ENCODE results near the gene TRPM8. TPM values are rescaled to one million over a fixed set of nuclear protein-coding genes. Genes with fewer than 3 reads are reported as not detected.

The TRPM8 gene
- total and polyA plus RNA-seq, 2 donors from 2014 or later = 2.5 TPM; not detected in 1

DNA sequence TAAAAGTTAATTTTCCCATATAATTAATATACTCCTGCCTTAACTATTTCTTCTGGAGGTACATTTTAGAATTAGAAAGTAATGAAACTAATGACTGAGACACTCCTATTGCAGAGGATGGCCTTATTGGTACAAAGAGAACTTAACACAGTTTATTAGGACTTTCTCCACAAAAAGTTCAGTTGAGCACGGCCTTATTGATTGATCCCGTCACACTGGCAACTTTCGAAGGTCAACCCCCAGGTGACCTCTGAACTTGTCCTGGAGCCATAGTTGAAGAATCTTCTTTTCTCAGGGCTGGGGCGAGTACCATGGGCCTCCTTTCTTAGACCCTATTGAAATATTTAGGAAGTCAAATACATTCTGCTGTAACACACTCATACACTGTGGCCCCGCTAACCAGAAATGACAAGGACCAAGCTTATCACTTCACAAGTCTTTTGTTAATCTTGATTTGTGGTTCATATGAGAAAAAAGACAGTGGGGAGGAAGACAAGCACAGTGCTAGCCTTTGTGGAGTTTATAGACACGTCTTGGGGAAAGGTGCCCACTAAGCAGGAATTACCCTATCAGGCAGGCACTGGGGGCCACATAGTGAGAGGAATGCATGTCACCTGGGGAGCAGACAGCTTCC, 144.6 kb downstream of the TRPM8 start:
- Histone ChIP-seq H3K4me3 (ENCODE audit: low read length in 3 of 3) (no peak overlapping the region), H3K4me1 (ENCODE audit: control insufficient read depth in 2 of 3, insufficient read depth in 2 of 3, low read depth in 1 of 3, low read length in 3 of 3) (no peaks in the 10 kb centered on the region), H3K36me3 (ENCODE audit: control insufficient read depth in 2 of 3, insufficient read depth in 3 of 3, low read length in 3 of 3) (no peaks in the 10 kb centered on the region), H3K27ac (ENCODE audit: low read depth in 2 of 2, low read length in 2 of 2) (no peak overlapping the region), H3K9me3 (ENCODE audit: control insufficient read depth in 2 of 3, insufficient read depth in 1 of 3, low read length in 3 of 3) (no peaks in the 10 kb centered on the region), H3K27me3 (ENCODE audit: control insufficient read depth, insufficient read depth, low read length) (no peaks in the 10 kb centered on the region), H3K9ac (ENCODE audit: low read length in 3 of 3) (no peak overlapping the region)
- FAIRE-seq (no peak), DNase-seq (no peak)
- intact Hi-C loops (cut with DNase I) = no loop called here
- TF ChIP-seq, protein P1, sequence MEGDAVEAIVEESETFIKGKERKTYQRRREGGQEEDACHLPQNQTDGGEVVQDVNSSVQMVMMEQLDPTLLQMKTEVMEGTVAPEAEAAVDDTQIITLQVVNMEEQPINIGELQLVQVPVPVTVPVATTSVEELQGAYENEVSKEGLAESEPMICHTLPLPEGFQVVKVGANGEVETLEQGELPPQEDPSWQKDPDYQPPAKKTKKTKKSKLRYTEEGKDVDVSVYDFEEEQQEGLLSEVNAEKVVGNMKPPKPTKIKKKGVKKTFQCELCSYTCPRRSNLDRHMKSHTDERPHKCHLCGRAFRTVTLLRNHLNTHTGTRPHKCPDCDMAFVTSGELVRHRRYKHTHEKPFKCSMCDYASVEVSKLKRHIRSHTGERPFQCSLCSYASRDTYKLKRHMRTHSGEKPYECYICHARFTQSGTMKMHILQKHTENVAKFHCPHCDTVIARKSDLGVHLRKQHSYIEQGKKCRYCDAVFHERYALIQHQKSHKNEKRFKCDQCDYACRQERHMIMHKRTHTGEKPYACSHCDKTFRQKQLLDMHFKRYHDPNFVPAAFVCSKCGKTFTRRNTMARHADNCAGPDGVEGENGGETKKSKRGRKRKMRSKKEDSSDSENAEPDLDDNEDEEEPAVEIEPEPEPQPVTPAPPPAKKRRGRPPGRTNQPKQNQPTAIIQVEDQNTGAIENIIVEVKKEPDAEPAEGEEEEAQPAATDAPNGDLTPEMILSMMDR (IDR thresholded peaks at IDR 0.05; ENCODE audit: borderline replicate concordance, extremely low read depth, insufficient read depth) = no peak

DNA sequence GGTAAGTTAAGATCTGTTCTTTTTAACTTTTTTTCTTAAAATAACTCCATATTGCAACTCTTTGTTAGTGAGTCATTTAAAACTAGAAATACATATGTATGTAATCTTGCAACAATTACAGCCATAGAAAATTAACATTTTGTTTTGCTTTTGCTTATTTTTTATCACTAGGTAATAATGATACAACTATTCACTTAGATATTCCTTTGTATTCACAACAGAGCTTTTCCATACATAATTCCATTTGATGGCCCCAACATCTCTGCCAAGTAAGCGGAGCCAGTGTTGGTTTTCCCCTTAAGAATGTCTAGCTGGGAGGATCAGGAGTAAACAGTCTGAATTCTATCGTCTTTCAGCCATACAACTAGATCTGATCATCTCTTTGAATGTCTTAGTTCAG, 149.4 kb downstream of the TRPM8 start:
- no peak overlapping the region for H3K9ac ChIP-seq (ENCODE audit: low read length in 3 of 3)
- no peak for DNase-seq
- TF ChIP-seq, protein P1 (IDR thresholded peaks at IDR 0.05; ENCODE audit: borderline replicate concordance, extremely low read depth, insufficient read depth) = no peak
- FAIRE-seq = no peak
- H3K4me3 ChIP-seq (ENCODE audit: low read length in 3 of 3) = no peak overlapping the region
- intact Hi-C loops (cut with DNase I) = no loop called here
- no peak overlapping the region for H3K27ac ChIP-seq (ENCODE audit: low read depth in 2 of 2, low read length in 2 of 2)
- no peaks in the 10 kb centered on the region for H3K36me3 ChIP-seq (ENCODE audit: control insufficient read depth in 2 of 3, insufficient read depth in 3 of 3, low read length in 3 of 3)
- no peaks in the 10 kb centered on the region for H3K9me3 ChIP-seq (ENCODE audit: control insufficient read depth in 2 of 3, insufficient read depth in 1 of 3, low read length in 3 of 3)
- H3K4me1 ChIP-seq (ENCODE audit: control insufficient read depth in 2 of 3, insufficient read depth in 2 of 3, low read depth in 1 of 3, low read length in 3 of 3) = no peaks in the 10 kb centered on the region
- no peaks in the 10 kb centered on the region for H3K27me3 ChIP-seq (ENCODE audit: control insufficient read depth, insufficient read depth, low read length)

Other genes with a start within 250 kb of the TRPM8 start
- gene UGT1A9, start 245.5 kb upstream of the TRPM8 start, total RNA-seq = 1.4 TPM
- gene UGT1A9, start 245.5 kb upstream of the TRPM8 start, polyA plus RNA-seq (ENCODE audit: insufficient read depth, low read depth, low replicate concordance) = 414 TPM
- 0.35 TPM for gene UGT1A7, start 235.5 kb upstream of the TRPM8 start, total RNA-seq
- gene UGT1A7, start 235.5 kb upstream of the TRPM8 start, polyA plus RNA-seq (ENCODE audit: insufficient read depth, low read depth, low replicate concordance) = 1.3 TPM
- gene UGT1A6, start 224.5 kb upstream of the TRPM8 start, total RNA-seq = 43.7 TPM
- gene UGT1A6, start 224.5 kb upstream of the TRPM8 start, polyA plus RNA-seq (ENCODE audit: insufficient read depth, low read depth, low replicate concordance) = 110 TPM
- 2.1 TPM for gene UGT1A5, start 204.5 kb upstream of the TRPM8 start, total RNA-seq
- gene UGT1A5, start 204.5 kb upstream of the TRPM8 start, polyA plus RNA-seq (ENCODE audit: insufficient read depth, low read depth, low replicate concordance) = not detected
- 1.1 TPM for gene UGT1A4, start 198.6 kb upstream of the TRPM8 start, total RNA-seq
- 0.84 TPM for gene UGT1A4, start 198.6 kb upstream of the TRPM8 start, polyA plus RNA-seq (ENCODE audit: insufficient read depth, low read depth, low replicate concordance)
- gene UGT1A3, start 188.3 kb upstream of the TRPM8 start, total RNA-seq = 0.57 TPM
- 0.47 TPM for gene UGT1A3, start 188.3 kb upstream of the TRPM8 start, polyA plus RNA-seq (ENCODE audit: insufficient read depth, low read depth, low replicate concordance)
- gene UGT1A1, start 157.1 kb upstream of the TRPM8 start, total RNA-seq = 1.4 TPM
- 3.6 TPM for gene UGT1A1, start 157.1 kb upstream of the TRPM8 start, polyA plus RNA-seq (ENCODE audit: insufficient read depth, low read depth, low replicate concordance)
- not detected for gene MROH2A, start 139.0 kb upstream of the TRPM8 start, total RNA-seq
- 1.8 TPM for gene MROH2A, start 139.0 kb upstream of the TRPM8 start, polyA plus RNA-seq (ENCODE audit: insufficient read depth, low read depth, low replicate concordance)
- 0.94 TPM for gene HJURP, start 62.8 kb upstream of the TRPM8 start, total RNA-seq
- gene HJURP, start 62.8 kb upstream of the TRPM8 start, polyA plus RNA-seq (ENCODE audit: insufficient read depth, low read depth, low replicate concordance) = not detected
- gene SPP2, start 133.3 kb downstream of the TRPM8 start, total RNA-seq = not detected
- not detected for gene SPP2, start 133.3 kb downstream of the TRPM8 start, polyA plus RNA-seq (ENCODE audit: insufficient read depth, low read depth, low replicate concordance)

All from kidney (tissue), 14 donors.